ENCODE measurements around the gene CEP250.
"Not testable (repeated sequence)": the region's sequence is repeated elsewhere in the genome, so short reads cannot be mapped to it uniquely, and the experiment has no call there.

The CEP250 gene

DNA sequence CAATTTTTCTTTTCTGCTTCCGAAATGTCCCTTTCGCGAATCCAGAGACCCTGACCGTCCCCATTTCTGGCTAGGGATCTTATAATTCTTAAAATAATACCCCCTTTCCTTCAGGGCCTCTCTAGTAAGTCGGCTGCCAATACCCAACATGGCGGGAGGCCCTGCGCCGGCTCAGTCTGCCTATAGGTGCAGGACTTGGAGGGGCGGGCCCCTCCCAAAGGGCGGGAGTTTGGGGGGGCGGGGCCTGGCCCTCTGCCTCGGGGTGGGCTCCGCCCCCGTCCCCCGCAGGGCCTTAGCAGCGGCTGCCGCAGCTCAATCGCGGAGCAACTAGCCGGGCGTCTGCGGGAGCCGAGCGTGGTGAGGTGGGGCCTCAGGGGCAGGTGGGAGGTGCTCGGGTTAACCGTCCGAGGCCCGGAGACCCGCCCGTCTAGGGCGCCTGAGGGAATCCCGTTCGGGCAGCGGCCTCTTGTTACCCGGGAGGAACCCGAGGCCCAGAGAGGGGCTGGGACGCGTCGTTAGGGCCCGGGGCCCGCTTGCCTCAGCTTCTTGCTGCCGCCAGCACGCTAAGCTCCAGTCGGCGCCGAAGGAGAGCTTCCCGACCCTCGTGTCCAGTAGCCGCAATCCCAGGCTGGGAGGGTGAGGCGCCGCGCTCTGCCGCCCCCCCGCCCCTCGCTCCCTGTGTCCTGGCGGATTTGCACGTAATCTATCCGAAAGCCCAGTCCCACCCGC is at the start of gene CEP250:
CEP250 (plus strand) TSS at position 718 of the 729 bp plus-strand sequence. CDS start 6,770 bp downstream, outside the sequence.
- in situ Hi-C loops (cut with MboI; ENCODE audit: low sequenced_read_pairs) = no loop called here

DNA sequence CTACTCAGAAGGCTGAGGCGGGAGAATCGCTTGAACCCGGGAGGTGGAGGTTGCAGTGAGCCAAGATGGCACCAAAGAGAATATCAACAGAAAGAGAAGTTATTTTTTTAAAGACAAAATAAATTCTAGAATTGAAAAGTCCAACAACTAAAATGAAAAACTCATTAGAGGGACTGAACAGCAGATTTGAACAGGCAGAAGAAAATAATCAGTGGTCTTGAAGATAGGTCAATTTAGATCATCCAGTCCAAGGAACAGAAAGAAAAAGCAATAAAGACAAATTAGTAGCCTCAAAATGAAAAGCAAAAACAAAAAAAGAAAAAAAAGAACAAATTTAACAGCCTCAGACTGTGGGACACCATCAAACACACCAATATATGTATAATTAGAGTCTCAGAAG is 49.6 kb upstream of the CEP250 start:
- in situ Hi-C loops (cut with MboI; ENCODE audit: low sequenced_read_pairs) = no loop called here

- in situ Hi-C loops (cut with MboI; ENCODE audit: low sequenced_read_pairs) = no loop called here
Observed at GRCh38 chr20:35408270-35408669, 47.1 kb upstream of the CEP250 start.

- in situ Hi-C loops (cut with MboI; ENCODE audit: low sequenced_read_pairs) = no loop called here
Observed at GRCh38 chr20:35409542-35409941, 45.9 kb upstream of the CEP250 start.

DNA sequence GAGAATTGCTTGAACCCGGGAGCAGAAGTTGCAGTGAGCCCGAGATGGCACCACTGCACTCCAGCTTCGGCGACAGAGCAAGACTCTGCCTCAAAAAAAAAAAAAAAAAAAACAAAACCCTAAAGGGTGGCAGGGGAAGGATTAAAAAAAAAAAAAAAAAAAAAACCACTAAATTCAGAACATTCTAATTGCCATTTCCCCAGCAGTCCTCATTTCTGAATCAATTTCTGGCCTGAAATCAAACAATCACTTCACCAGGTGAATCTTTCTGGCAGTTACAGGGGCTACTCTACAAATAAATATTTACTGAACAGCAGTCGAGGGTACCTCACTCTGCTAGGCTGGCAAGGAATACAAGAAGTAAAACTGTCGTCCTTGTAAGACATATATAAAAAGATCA is 44.8 kb upstream of the CEP250 start:
- in situ Hi-C loops (cut with MboI; ENCODE audit: low sequenced_read_pairs) = no loop called here

- in situ Hi-C loops (cut with MboI; ENCODE audit: low sequenced_read_pairs) = no loop called here
Observed at GRCh38 chr20:35421322-35421721, 34.1 kb upstream of the CEP250 start.

DNA sequence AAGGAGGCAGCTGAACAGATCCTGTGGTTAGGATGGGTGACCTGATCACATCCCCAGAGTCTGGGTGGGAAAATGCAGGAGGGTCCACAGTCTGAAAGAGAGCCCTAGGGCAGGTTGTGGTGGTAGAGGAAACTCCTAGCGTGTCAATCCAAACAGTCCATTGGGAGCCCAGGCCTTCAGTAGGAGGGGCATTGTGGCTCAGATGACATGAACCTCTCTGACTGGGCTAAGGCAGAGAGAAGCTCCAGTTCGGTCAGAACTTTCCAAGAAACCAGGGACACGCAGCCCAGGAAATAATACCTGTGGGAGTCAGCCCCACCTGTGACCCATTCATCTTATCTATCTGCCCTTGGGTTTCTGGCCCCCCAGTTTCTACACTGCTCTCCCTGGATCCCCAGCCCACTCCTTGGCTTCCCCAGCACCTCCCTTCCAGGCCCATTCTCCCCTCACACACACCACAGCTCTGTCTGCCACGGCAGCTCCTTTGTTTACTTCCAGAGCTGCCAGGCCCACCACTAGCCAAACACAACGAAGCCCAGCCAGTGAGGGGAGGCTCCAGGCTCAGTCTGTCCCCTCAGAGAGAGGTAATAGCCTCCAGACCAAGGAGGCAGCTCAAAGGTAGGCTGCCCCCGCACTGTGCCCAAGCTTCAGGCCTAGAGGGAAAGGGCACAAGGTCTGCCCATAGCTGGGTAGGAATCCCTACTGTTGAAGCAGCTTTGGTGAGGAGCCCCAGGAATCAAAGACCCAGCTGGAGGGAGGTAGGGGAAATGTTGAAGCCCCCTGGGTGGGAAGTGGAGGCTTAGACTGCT is 23.6 kb upstream of the CEP250 start:
- in situ Hi-C loops (cut with MboI; ENCODE audit: low sequenced_read_pairs) = no loop called here

GRCh38 chr20:35432430-35432735 is 23.0 kb upstream of the CEP250 start:
- in situ Hi-C loops (cut with MboI; ENCODE audit: low sequenced_read_pairs) = no loop called here

GRCh38 chr20:35433337-35433736 is 22.1 kb upstream of the CEP250 start:
- in situ Hi-C loops (cut with MboI; ENCODE audit: low sequenced_read_pairs) = no loop called here

DNA sequence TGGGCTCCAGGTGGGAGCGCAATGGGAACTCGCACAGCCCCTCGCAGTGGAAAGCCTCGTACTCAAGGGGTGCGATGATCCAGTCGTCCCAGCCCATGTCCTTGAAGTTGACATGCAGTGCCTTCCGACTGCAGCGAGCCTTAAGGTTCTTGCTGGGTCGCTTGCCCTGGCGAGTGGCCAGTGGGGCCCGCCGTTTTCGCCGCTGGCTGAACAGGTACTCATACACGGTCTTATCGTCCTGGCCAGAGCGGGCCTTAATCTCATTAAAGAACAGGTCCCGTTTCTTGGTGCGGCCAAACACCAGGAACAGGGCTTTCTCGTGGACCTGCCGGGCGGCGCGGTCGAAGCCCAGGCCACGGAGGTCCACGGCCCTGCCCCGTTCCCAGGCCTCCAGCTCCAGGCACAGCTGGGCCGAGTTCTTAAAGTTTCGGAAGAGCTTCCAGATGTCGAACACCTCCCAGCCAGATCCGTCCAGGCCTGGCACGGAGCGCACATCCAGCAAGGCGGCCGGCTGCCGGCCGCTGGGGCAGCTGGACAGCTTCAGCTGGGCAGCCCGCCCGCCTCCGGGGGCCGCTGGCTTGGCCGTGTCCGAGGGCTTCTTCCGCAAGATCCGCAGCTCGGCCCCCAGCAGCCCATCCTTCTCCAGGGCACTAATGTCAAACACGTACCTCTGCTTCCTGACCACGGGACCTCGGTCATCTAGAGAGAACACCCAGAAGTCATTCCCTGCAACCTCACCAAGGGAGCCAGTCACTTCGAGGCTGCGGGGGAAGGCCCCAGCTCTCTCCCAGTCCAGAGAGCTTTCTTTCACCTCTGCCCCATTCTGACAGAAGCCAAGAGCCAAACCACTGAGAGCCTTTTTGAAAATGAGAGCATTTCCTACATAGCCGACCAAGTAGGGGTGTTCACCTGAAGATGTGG is 21.1 kb upstream of the CEP250 start:
- in situ Hi-C loops (cut with MboI; ENCODE audit: low sequenced_read_pairs) = no loop called here

DNA sequence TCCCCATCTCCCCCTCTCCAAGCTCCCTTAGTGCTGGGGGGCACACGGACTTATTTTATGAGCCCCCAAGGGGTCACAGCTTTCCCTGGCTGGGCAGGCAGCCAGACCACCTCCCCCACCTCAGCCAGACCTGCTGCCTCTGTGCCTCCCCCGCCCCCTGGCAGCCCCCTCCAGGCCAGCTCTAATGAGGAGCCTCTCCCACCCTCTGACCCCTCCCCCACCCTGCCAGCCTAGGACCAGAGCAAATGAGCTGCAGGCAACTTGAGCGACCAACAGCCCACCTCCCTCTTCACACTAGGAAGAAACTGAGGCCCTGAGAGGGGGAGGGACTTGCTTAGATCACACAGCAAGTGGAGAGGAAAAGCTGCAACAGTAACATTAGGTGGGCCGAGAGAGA is 19.2 kb upstream of the CEP250 start:
- in situ Hi-C loops (cut with MboI; ENCODE audit: low sequenced_read_pairs) = no loop called here

DNA sequence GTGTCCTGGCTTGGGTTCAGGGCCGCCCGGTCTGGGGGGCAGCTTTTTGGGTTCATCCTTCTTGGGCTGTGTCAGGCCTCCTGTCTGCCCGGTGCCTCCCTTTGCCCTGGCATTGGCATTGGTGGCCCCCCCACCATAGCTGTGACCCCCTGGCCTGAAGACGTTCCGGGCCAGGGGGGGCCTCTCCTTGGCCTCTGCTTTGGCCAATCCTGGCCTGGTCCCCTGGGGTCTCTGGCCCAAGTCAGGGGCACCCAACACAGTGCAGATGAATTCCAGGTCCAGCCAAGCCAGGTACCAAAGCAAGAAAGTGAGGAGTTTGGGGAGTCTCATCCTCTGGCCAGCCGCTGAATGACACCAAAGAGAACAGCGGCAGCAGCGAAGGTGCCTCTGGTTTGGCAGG is 17.8 kb upstream of the CEP250 start:
- in situ Hi-C loops (cut with MboI; ENCODE audit: low sequenced_read_pairs) = no loop called here

- in situ Hi-C loops (cut with MboI; ENCODE audit: low sequenced_read_pairs) = no loop called here
Observed at GRCh38 chr20:35443003-35443402, 12.4 kb upstream of the CEP250 start.

- in situ Hi-C loops (cut with MboI; ENCODE audit: low sequenced_read_pairs) = no loop called here
Observed at GRCh38 chr20:35444226-35444625, 11.2 kb upstream of the CEP250 start.

DNA sequence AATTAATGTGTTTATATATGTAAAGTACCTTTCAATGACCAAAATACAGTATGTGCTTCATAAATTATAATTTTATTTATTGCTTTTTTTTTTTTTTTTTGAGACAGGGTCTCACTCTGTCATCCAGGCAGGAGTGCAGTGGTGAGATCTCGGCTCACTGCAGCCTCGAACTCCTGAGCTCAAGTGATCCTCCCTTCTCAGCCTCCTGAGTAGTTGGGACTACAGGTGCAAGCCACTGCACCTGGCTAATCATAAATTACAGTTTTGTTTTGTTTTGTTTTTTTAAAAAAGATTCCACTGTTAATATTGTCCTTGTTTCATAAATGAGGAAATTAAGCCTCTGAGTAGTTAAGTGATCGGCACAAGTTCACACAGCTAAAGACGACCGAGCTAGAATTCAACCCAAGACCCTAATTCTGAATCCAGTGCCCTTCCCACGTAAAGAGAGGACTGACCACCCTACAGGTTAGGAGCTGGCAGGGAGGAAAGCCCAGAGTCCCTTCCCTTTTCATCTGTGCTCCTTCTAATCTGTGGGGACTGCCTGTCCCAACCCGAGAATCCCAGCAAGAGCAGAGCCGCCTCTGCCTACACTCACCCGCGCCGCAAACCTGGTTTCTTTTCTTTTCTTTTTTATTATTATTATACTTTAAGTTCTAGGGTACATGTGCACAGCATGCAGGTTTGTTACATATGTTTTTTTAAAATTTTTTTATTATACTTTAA is 8.9 kb upstream of the CEP250 start:
- in situ Hi-C loops (cut with MboI; ENCODE audit: low sequenced_read_pairs) = no loop called here

DNA sequence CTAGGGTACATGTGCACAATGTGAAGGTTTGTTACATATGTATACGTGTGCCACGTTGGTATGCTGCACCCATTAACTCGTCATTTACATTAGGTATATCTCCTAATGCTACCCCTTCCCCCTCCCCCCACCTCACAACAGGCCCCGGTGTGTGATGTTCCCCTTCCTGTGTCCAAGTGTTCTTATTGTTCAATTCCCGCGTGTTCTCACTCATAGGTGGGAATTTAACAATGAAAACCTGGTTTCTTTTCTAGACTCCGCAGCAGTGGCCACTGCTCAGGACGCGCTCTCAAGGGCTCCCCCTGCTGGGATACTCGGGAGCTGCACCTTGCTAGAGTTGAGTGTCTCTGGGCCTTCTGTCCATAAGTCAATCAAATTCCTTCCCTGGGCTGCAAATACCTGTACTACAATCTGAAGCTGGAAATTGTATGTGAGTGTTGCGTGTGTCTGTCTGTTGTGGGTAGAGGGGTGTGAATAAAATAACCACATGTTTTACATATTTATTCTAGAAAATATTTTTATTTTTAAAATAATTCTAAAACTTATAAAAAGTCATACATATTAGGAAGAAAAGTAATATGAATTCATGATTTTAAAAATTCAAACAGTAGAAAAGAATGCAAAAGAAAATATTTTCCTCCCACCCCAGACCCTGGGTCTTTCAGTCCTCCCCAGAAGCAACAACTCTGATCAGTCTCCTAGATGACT is 8.2 kb upstream of the CEP250 start:
- in situ Hi-C loops (cut with MboI; ENCODE audit: low sequenced_read_pairs) = no loop called here

DNA sequence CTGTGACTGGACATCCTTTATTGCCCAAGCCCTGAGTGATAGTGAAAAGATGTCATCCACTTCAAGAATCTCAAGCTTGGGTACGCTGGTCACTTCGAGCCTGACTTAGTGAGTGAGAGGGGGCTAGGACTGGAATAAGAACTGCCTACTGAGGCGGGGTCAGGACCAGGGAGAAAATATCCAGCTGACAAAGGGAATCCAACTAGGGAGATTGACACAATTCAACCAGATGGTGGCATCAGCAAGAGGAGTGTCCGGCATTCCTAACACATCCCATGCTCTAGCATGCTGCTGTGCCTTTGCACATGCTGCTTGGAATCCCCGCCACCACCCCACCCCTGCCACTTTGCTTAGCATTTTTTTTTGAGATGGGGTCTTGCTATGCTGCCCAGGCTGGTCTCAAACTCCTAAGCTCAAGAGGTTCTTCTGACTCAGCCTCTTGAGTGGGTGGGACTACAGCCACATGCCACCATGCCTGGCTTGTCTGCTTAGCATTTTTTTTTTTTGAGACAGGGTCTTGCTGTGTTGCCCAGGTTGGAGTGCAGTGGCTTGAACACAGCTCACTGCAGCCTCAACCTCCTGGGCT is 6.5 kb upstream of the CEP250 start:
- in situ Hi-C loops (cut with MboI; ENCODE audit: low sequenced_read_pairs) = no loop called here

- in situ Hi-C loops (cut with MboI; ENCODE audit: low sequenced_read_pairs) = not testable (repeated sequence)
Observed at GRCh38 chr20:35449855-35450254, 5.5 kb upstream of the CEP250 start.

GRCh38 chr20:35451295-35451694 is 4.1 kb upstream of the CEP250 start:
- in situ Hi-C loops (cut with MboI; ENCODE audit: low sequenced_read_pairs) = no loop called here

- in situ Hi-C loops (cut with MboI; ENCODE audit: low sequenced_read_pairs) = no loop called here
Observed at GRCh38 chr20:35453647-35454046, 1.8 kb upstream of the CEP250 start.

Measured in HL-60/S4 treated with phorbol 12-myristate 13-acetate at 8.2 ng/mL for 4 days and 3 days (cell line).